HEK293T (cell line): ENCODE data around the gene HOXA6.

Experiments used
- BHLHE40 ChIP-seq: fragments of 450-650 bp; IDR thresholded peaks from 2 replicates; pipeline ENCODE4 v1.6.1; 2016; ENCODE audit warnings: mild to moderate bottlenecking, moderate library complexity, borderline replicate concordance
- FOXA1 ChIP-seq: fragments of 450-650 bp; IDR thresholded peaks from 2 replicates; pipeline ENCODE4 v1.6.1; 2016; ENCODE audit warnings: mild to moderate bottlenecking
- FOXK2 ChIP-seq: fragments of 450-650 bp; IDR thresholded peaks from 2 replicates; pipeline ENCODE4 v1.6.1; 2016; ENCODE audit warnings: mild to moderate bottlenecking
- FOXM1 ChIP-seq: fragments of 450-650 bp; IDR thresholded peaks from 2 replicates; pipeline ENCODE4 v1.6.1; 2017; ENCODE audit warnings: mild to moderate bottlenecking, borderline replicate concordance
- SP1 ChIP-seq: fragments of 450-650 bp; IDR thresholded peaks from 2 replicates; pipeline ENCODE4 v1.6.1; 2017
- SUZ12 ChIP-seq: fragments of 450-650 bp; IDR thresholded peaks from 2 replicates; pipeline ENCODE4 v1.6.1; 2016; ENCODE audit warnings: mild to moderate bottlenecking
- TARDBP ChIP-seq: fragments of 450-650 bp; IDR thresholded peaks from 2 replicates; pipeline ENCODE4 v1.6.1; 2016
- ZNF384 ChIP-seq: fragments of 450-650 bp; IDR thresholded peaks from 2 replicates; pipeline ENCODE4 v1.6.1; 2016
- TF ChIP-seq, protein P1 (sequence below): fragments of 450-650 bp; IDR thresholded peaks from 2 replicates; pipeline ENCODE4 v1.6.1; 2016

GRCh38 chr7:27172823-27173510 is 25.4 kb upstream of the HOXA6 start:
- TF ChIP-seq TARDBP (no peak), FOXM1 (no peak), FOXA1 (no peak), ZNF384 (no peak), BHLHE40 (no peak), FOXK2 (no peak), SP1 (no peak), SUZ12 (no peak)
- TF ChIP-seq, protein P1, sequence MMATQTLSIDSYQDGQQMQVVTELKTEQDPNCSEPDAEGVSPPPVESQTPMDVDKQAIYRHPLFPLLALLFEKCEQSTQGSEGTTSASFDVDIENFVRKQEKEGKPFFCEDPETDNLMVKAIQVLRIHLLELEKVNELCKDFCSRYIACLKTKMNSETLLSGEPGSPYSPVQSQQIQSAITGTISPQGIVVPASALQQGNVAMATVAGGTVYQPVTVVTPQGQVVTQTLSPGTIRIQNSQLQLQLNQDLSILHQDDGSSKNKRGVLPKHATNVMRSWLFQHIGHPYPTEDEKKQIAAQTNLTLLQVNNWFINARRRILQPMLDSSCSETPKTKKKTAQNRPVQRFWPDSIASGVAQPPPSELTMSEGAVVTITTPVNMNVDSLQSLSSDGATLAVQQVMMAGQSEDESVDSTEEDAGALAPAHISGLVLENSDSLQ: 0 out of 2 replicates have a peak, but pooled peaks have one; percentile 26
